GM12875 (cell line): ENCODE results near the gene PON1.

ENCODE experiments used
- H3K4me3 ChIP-seq: one replicate; pipeline ENCODE4 v1.5.1; 2011; ENCODE audit warnings: low read depth, low read length, control low read depth
- CTCF ChIP-seq: IDR thresholded peaks from 2 replicates; pipeline ENCODE4 v1.5.1; 2011; ENCODE audit warnings: low read depth, mild to moderate bottlenecking, control low read depth, inconsistent platforms, low read length, moderate library complexity, borderline replicate concordance; ENCODE audit not compliant: insufficient read depth

PON1 gene

GRCh38 chr7:95327356-95327755 lies 3.0 kb upstream of the PON1 start:
- TF ChIP-seq CTCF = no peak
- no peak overlapping the region for H3K4me3 ChIP-seq

DNA sequence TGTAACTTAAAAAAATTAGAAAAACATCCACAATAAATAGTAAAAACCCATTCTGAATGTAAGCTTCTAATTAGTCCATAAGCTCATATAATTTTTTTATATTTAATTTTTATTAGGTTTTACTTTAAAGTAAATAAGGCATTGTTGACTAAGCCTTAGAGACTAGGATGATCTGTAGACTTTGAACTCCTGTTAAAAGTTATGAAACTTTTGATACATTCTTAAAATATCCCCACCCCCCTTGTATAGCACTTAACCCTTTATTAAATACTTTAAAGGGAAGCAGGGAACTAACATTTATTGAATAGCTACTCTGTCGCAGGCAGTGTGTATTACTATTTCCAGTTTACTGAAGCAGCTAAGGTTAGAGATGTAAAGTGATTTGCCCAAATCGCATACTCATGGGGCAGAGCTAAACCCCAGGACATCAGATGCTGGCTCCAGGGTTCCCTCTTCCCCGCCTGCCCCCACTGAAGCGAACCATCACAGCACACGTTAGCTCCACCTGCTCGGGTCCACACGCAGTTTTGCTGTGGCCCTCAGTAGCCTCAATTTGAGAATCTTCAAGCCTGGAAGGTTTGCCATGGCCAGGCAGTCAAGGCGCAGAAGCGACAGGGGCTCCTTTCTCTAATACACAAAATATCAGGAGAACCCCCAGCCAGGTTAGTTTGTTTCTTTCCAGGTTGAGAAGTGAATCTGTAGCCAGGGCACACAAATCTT lies 762 bp downstream of the PON1 start:
- H3K4me3 ChIP-seq = no peak overlapping the region

GRCh38 chr7:95322854-95323253 lies 1.5 kb downstream of the PON1 start:
- TF ChIP-seq CTCF = no peak
- H3K4me3 ChIP-seq = no peak overlapping the region

More for the DNA sequence above, 762 bp downstream of the PON1 start:
- no peak for TF ChIP-seq CTCF

GRCh38 chr7:95322396-95322795 lies 1.9 kb downstream of the PON1 start:
- no peak overlapping the region for H3K4me3 ChIP-seq
- no peak for TF ChIP-seq CTCF

DNA sequence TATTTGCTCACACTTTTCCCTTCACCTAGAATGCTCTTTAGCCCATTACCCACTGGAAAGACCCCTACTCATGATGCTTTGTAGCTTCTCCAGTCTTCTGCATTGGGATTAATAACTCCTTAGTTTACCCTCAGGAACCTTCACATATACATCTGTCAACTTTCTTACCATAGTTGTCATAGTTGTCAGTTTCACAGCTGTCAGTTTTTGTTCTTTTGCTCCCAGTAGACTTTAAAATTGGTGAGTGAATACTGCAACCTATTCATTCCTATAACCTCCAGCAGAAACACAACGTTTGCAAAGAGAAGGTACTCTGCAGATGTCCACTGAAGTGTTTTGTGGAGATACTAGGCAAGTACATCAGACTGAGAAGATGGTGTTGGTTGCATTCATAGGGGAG lies 2.6 kb downstream of the PON1 start:
- TF ChIP-seq CTCF = no peak

GRCh38 chr7:95320651-95321050 lies 3.7 kb downstream of the PON1 start:
- H3K4me3 ChIP-seq = no peak overlapping the region
- TF ChIP-seq CTCF = no peak

More for the DNA sequence above, 2.6 kb downstream of the PON1 start:
- H3K4me3 ChIP-seq = no peak overlapping the region

- no peak overlapping the region for H3K4me3 ChIP-seq
- no peak for TF ChIP-seq CTCF
Measured at GRCh38 chr7:95319570-95319969, 4.8 kb downstream of the PON1 start.
